ENCODE measurements around the gene PPHLN1. TPM values are rescaled to one million over a fixed set of nuclear protein-coding genes. Genes with fewer than 3 reads are reported as not detected.
A peak's percentile ranks its signal among the peaks of the same experiment; 100 is the strongest.

PPHLN1 gene
- total and polyA plus RNA-seq, 2 of the 8 experiments (the other 6 are each of a cell fraction or from before 2014, with no cell fraction given), result 34.3 to 71.6 TPM

DNA sequence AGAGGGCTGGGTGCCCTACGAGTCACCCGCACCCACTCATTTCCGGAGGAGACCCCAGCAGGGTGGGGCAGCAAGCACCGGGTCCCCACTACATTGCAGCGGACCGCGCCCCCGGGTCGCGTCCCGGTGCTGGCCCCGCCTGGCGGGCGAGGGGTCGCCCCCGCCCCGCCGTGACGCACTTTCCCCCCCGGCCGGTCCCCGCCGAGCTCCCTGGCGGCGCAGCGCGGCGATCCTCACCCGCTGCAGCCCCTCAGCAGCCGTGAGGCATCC is 157.5 kb downstream of the PPHLN1 start (continued):
- TF ChIP-seq, protein P1, sequence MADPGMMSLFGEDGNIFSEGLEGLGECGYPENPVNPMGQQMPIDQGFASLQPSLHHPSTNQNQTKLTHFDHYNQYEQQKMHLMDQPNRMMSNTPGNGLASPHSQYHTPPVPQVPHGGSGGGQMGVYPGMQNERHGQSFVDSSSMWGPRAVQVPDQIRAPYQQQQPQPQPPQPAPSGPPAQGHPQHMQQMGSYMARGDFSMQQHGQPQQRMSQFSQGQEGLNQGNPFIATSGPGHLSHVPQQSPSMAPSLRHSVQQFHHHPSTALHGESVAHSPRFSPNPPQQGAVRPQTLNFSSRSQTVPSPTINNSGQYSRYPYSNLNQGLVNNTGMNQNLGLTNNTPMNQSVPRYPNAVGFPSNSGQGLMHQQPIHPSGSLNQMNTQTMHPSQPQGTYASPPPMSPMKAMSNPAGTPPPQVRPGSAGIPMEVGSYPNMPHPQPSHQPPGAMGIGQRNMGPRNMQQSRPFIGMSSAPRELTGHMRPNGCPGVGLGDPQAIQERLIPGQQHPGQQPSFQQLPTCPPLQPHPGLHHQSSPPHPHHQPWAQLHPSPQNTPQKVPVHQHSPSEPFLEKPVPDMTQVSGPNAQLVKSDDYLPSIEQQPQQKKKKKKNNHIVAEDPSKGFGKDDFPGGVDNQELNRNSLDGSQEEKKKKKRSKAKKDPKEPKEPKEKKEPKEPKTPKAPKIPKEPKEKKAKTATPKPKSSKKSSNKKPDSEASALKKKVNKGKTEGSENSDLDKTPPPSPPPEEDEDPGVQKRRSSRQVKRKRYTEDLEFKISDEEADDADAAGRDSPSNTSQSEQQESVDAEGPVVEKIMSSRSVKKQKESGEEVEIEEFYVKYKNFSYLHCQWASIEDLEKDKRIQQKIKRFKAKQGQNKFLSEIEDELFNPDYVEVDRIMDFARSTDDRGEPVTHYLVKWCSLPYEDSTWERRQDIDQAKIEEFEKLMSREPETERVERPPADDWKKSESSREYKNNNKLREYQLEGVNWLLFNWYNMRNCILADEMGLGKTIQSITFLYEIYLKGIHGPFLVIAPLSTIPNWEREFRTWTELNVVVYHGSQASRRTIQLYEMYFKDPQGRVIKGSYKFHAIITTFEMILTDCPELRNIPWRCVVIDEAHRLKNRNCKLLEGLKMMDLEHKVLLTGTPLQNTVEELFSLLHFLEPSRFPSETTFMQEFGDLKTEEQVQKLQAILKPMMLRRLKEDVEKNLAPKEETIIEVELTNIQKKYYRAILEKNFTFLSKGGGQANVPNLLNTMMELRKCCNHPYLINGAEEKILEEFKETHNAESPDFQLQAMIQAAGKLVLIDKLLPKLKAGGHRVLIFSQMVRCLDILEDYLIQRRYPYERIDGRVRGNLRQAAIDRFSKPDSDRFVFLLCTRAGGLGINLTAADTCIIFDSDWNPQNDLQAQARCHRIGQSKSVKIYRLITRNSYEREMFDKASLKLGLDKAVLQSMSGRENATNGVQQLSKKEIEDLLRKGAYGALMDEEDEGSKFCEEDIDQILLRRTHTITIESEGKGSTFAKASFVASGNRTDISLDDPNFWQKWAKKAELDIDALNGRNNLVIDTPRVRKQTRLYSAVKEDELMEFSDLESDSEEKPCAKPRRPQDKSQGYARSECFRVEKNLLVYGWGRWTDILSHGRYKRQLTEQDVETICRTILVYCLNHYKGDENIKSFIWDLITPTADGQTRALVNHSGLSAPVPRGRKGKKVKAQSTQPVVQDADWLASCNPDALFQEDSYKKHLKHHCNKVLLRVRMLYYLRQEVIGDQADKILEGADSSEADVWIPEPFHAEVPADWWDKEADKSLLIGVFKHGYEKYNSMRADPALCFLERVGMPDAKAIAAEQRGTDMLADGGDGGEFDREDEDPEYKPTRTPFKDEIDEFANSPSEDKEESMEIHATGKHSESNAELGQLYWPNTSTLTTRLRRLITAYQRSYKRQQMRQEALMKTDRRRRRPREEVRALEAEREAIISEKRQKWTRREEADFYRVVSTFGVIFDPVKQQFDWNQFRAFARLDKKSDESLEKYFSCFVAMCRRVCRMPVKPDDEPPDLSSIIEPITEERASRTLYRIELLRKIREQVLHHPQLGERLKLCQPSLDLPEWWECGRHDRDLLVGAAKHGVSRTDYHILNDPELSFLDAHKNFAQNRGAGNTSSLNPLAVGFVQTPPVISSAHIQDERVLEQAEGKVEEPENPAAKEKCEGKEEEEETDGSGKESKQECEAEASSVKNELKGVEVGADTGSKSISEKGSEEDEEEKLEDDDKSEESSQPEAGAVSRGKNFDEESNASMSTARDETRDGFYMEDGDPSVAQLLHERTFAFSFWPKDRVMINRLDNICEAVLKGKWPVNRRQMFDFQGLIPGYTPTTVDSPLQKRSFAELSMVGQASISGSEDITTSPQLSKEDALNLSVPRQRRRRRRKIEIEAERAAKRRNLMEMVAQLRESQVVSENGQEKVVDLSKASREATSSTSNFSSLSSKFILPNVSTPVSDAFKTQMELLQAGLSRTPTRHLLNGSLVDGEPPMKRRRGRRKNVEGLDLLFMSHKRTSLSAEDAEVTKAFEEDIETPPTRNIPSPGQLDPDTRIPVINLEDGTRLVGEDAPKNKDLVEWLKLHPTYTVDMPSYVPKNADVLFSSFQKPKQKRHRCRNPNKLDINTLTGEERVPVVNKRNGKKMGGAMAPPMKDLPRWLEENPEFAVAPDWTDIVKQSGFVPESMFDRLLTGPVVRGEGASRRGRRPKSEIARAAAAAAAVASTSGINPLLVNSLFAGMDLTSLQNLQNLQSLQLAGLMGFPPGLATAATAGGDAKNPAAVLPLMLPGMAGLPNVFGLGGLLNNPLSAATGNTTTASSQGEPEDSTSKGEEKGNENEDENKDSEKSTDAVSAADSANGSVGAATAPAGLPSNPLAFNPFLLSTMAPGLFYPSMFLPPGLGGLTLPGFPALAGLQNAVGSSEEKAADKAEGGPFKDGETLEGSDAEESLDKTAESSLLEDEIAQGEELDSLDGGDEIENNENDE (IDR thresholded peaks at IDR 0.05; ENCODE audit: insufficient replicate concordance, low read length), result no peak
- TF ChIP-seq NANOG (IDR thresholded peaks at IDR 0.05; ENCODE audit: insufficient read depth, low read depth, low read length, poor library complexity, severe bottlenecking), result no peak
- 0 out of 2 replicates have a peak, but pooled peaks have one; percentile 16 for TF ChIP-seq POLR2AphosphoS5 (IDR thresholded peaks at IDR 0.05; ENCODE audit: low read depth, low read length)
- TF ChIP-seq KDM4A (IDR thresholded peaks at IDR 0.05; ENCODE audit: low read depth, low read length, severe bottlenecking), result peak; percentile 2
- TF ChIP-seq, protein P2, sequence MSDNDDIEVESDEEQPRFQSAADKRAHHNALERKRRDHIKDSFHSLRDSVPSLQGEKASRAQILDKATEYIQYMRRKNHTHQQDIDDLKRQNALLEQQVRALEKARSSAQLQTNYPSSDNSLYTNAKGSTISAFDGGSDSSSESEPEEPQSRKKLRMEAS (IDR thresholded peaks at IDR 0.05), result no peak

All from H1 (cell line).